ENCODE results near the gene TDRD1. TPM values are rescaled to one million over a fixed set of nuclear protein-coding genes. Genes with fewer than 3 reads are reported as not detected.

The TDRD1 gene
- total RNA-seq, 1 donor from 2014 or later, result 1.9 TPM

- intact Hi-C loops (cut with micrococcal nuclease), result no loop called here
- no peaks in the 10 kb centered on the region for H3K36me3 ChIP-seq
- H3K27ac ChIP-seq (replicated peaks), result no peak overlapping the region
- no peak for DNase-seq
- no peaks in the 10 kb centered on the region for H3K9me3 ChIP-seq (replicated peaks)
- H3K4me1 ChIP-seq, result no peaks in the 10 kb centered on the region
- TF ChIP-seq, protein P1, sequence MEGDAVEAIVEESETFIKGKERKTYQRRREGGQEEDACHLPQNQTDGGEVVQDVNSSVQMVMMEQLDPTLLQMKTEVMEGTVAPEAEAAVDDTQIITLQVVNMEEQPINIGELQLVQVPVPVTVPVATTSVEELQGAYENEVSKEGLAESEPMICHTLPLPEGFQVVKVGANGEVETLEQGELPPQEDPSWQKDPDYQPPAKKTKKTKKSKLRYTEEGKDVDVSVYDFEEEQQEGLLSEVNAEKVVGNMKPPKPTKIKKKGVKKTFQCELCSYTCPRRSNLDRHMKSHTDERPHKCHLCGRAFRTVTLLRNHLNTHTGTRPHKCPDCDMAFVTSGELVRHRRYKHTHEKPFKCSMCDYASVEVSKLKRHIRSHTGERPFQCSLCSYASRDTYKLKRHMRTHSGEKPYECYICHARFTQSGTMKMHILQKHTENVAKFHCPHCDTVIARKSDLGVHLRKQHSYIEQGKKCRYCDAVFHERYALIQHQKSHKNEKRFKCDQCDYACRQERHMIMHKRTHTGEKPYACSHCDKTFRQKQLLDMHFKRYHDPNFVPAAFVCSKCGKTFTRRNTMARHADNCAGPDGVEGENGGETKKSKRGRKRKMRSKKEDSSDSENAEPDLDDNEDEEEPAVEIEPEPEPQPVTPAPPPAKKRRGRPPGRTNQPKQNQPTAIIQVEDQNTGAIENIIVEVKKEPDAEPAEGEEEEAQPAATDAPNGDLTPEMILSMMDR (IDR thresholded peaks at IDR 0.05; ENCODE audit: borderline replicate concordance), result no peak
- no peaks in the 10 kb centered on the region for H3K27me3 ChIP-seq (ENCODE audit: low read depth)
- H3K4me3 ChIP-seq, result no peak overlapping the region
Observed at GRCh38 chr10:114202812-114203211, 23.7 kb downstream of the TDRD1 start.

DNA sequence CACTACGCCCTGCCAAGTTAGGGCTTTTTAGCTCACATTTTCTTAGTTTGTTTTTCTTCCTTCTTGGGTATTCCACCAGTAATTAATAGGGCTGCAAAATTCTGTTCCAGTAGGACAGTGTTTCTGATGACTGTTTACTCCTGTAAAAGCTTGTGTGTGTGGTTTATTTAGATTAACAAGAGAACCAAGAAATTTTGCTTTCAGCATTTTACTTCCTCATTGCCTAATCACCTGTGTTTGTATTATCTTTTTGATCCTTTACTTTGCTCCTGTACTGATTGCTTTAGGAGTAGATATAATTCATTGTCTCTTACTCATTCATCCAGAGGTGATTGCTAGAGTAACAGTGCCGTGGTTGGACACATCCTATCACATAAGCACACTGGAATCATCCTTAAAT, 27.7 kb downstream of the TDRD1 start:
- Histone ChIP-seq H3K27ac (replicated peaks) (no peak overlapping the region), H3K4me3 (no peak overlapping the region), H3K9me3 (replicated peaks) (no peaks in the 10 kb centered on the region), H3K27me3 (ENCODE audit: low read depth) (no peaks in the 10 kb centered on the region), H3K4me1 (no peaks in the 10 kb centered on the region), H3K36me3 (no peaks in the 10 kb centered on the region)
- DNase-seq, result no peak
- intact Hi-C loops (cut with micrococcal nuclease), result no loop called here
- TF ChIP-seq, protein P1 (IDR thresholded peaks at IDR 0.05; ENCODE audit: borderline replicate concordance), result no peak

DNA sequence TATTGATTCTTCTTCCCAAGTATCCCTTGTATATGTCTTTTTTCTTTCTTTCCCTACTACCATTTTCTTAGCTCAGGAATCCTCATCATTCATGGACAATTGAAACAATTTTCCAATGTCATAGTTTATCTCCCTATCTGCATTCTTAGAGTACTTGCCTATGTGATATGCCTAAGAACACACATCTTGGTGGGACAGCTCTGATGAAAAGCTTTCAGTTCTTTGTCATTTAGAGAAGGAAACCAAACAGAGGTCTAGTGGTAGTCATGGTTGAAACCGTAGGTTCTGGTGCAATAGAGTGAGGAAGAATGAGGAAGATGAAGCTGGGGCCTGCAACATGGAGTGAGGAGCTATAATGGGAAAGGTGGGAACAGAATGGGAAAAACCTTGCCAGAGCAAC, 28.2 kb downstream of the TDRD1 start:
- H3K9me3 ChIP-seq (replicated peaks), result no peaks in the 10 kb centered on the region
- TF ChIP-seq, protein P1 (IDR thresholded peaks at IDR 0.05; ENCODE audit: borderline replicate concordance), result no peak
- intact Hi-C loops (cut with micrococcal nuclease), result no loop called here

GRCh38 chr10:114208351-114208750, 29.2 kb downstream of the TDRD1 start:
- Histone ChIP-seq H3K4me1 (no peaks in the 10 kb centered on the region), H3K27me3 (ENCODE audit: low read depth) (no peaks in the 10 kb centered on the region), H3K36me3 (no peaks in the 10 kb centered on the region), H3K9me3 (replicated peaks) (no peaks in the 10 kb centered on the region), H3K27ac (replicated peaks) (no peak overlapping the region), H3K4me3 (no peak overlapping the region)
- intact Hi-C loops (cut with micrococcal nuclease), result no loop called here
- TF ChIP-seq, protein P1 (IDR thresholded peaks at IDR 0.05; ENCODE audit: borderline replicate concordance), result no peak
- no peak for DNase-seq

More for the DNA sequence above, 28.2 kb downstream of the TDRD1 start:
- no peak for DNase-seq
- Histone ChIP-seq H3K27ac (replicated peaks) (no peak overlapping the region), H3K27me3 (ENCODE audit: low read depth) (no peaks in the 10 kb centered on the region), H3K4me3 (no peak overlapping the region), H3K36me3 (no peaks in the 10 kb centered on the region), H3K4me1 (no peaks in the 10 kb centered on the region)

GRCh38 chr10:114212153-114212552, 33.0 kb downstream of the TDRD1 start:
- Histone ChIP-seq H3K27ac (replicated peaks) (no peak overlapping the region), H3K9me3 (replicated peaks) (no peaks in the 10 kb centered on the region), H3K27me3 (ENCODE audit: low read depth) (no peaks in the 10 kb centered on the region), H3K36me3 (no peaks in the 10 kb centered on the region), H3K4me1 (no peaks in the 10 kb centered on the region), H3K4me3 (no peak overlapping the region)
- no peak for DNase-seq
- intact Hi-C loops (cut with micrococcal nuclease), result no loop called here
- TF ChIP-seq, protein P1 (IDR thresholded peaks at IDR 0.05; ENCODE audit: borderline replicate concordance), result no peak

GRCh38 chr10:114215033-114215432, 35.9 kb downstream of the TDRD1 start:
- TF ChIP-seq, protein P1 (IDR thresholded peaks at IDR 0.05; ENCODE audit: borderline replicate concordance), result no peak
- intact Hi-C loops (cut with micrococcal nuclease), result no loop called here

More at GRCh38 chr10:114215033-114215432, 35.9 kb downstream of the TDRD1 start:
- Histone ChIP-seq H3K4me3 (no peak overlapping the region), H3K27ac (replicated peaks) (no peak overlapping the region), H3K4me1 (no peaks in the 10 kb centered on the region), H3K9me3 (replicated peaks) (no peaks in the 10 kb centered on the region), H3K27me3 (ENCODE audit: low read depth) (no peaks in the 10 kb centered on the region), H3K36me3 (no peaks in the 10 kb centered on the region)
- DNase-seq, result no peak
